Ectodermal cell (in vitro differentiated cells): ENCODE measurements around the gene PEAK3. TPM values are rescaled to one million over a fixed set of nuclear protein-coding genes. Genes with fewer than 3 reads are reported as not detected.

Experiments used
- H3K27ac ChIP-seq: 2 replicates; pipeline ENCODE4 v1.7.0; 2013; ENCODE audit warnings: mild to moderate bottlenecking, low read depth, low read length; ENCODE audit not compliant: insufficient read depth, poor library complexity, severe bottlenecking
- H3K27me3 ChIP-seq: 2 replicates; pipeline ENCODE4 v1.7.0; 2013; ENCODE audit warnings: mild to moderate bottlenecking, low read length; ENCODE audit not compliant: insufficient read depth, control insufficient read depth, poor library complexity, severe bottlenecking
- H3K36me3 ChIP-seq: one replicate; pipeline ENCODE4 v1.7.0; 2013; ENCODE audit warnings: low read length; ENCODE audit not compliant: control insufficient read depth, insufficient read depth
- H3K4me1 ChIP-seq: one replicate; pipeline ENCODE4 v1.7.0; 2013; ENCODE audit warnings: low read length; ENCODE audit not compliant: control insufficient read depth, insufficient read depth
- H3K4me3 ChIP-seq: 2 replicates; pipeline ENCODE4 v1.7.0; 2013; ENCODE audit warnings: low read depth, low read length, control low read depth; ENCODE audit not compliant: insufficient read depth
- H3K9me3 ChIP-seq: 2 replicates; pipeline ENCODE4 v1.7.0; 2013; ENCODE audit warnings: mild to moderate bottlenecking, low read length, moderate library complexity; ENCODE audit not compliant: control insufficient read depth
- WGBS, 2 experiments: methylation state at CpG; one replicate each; pipeline ENCODE4 v1.1.7; 2013; ENCODE audit warnings: missing lambda C conversion rate in 2 of 2; 5-methylcytosine and 5-hydroxymethylcytosine counted together
- polyA plus RNA-seq, 4 experiments: library from polyadenylated mRNA; stranded (reverse); fragments of 50-300 nt; gene quantifications; one replicate each; pipeline ENCODE4 v1.2.3, GENCODE V29; 2013

The PEAK3 gene, protein sequence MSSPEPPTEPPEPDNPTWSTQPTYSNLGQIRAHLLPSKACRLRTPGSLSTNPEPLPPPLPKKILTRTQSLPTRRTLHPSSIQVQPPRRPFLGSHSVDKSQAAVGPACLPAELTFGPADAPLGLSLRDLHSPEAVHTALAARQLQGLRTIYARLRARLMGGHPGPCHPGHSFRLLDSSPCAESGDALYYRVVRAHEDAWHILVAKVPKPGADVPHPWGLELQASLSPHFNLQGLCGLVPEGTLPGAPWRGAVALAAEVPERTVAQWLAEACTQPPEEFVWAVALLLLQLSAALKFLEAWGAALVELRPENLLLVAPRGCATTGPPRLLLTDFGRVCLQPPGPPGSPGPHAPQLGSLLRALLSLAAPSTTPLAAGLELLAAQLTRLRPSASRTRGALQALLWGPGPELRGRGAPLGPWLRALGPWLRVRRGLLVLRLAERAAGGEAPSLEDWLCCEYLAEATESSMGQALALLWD
- not detected for polyA plus RNA-seq (2013, experiment 1 of 4)
- not detected for polyA plus RNA-seq (2013, experiment 2 of 4)
- not detected for polyA plus RNA-seq (2013, experiment 3 of 4)
- not detected for polyA plus RNA-seq (2013, experiment 4 of 4)

DNA sequence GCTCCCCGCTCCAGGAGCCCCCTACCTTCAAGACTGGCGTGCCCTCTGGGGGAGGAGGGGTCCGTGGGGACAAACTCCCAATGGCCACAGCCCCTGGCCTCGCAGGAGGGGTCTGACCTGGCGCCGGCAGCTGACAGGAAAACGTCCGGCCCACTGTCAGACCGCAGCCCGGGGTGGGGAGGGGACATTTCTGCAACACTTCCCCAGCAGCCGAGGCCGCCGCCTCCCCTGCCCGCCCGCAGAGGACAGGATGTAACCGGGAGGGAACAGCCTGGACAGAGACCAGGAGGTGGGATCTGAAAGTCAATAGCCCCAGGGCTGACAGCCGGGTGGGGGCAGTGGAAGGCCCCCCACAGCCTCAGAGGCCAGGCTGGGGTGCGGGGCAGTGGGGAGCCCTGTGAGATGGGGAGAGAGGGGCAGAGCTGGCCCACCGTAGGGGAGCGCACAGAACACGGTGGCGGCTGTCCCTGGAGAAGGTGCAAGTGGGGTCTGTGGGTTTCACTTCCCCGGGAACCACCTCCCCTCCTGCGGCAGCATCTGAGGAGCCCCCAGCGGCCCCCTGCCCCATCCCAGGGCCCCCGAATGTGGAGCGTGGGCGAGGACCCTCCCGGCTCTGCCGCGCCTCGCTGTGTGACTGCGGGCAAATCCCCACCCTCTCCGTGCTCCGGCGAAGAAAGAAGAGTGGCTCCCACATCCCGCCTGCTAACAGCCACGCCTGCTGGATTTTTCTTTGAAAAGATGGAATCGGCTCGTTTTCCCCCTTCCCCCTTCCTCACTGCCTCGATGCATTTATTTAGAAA is at the start of gene PEAK3:
Gene PEAK3, minus strand, starts transcription at position 114 of the 800 bp plus-strand sequence. CDS start 1,244 bp downstream, outside the sequence.
- Histone ChIP-seq H3K27ac (no peak within 1 kb of the TSS), H3K36me3 (no peaks in the 10 kb centered on the region), H3K27me3 (peaks cover 44% of the 10 kb centered on the region), H3K4me3 (no peak within 1 kb of the TSS), H3K9me3 (no peaks in the 10 kb centered on the region), H3K4me1 (peaks cover 10% of the 10 kb centered on the region)
- WGBS, 2 experiments: 5 to 8% methylated on average over 41 of the region's 41 CpGs

DNA sequence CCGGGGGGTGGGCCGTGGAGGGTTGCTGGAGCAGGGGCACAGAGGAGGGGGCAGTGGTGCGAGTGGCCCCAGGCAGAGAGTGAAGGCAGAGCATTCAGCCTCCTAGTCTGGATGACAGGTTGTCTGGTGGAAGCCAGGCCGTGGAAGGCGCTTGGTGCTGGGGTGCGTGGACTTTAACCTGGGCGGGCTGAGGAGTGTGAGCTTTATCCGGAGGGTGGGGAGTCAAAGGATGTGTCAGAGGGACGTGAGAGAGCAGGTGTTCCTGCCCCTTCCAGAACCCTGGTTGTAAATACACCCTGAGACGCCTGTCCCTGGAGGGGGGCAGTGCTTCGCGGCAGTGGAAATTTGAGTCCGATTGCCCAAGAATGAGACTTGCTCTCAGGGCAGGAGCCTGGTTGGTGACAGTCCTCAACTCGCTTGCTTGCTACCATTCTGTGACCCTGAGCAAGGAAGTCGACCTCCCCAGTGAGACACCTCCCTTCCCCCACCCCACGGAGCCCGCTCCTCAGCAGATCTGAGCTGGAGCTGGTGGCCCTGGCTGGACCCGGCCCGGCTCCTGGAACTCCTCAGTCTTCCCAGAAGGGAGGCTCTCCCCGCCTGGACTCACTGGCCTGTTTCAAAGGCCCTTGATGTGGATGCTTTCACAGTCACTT is 48.8 kb upstream of the PEAK3 start:
- peak overlapping the region; percentile 32 for H3K27ac ChIP-seq
- H3K9me3 ChIP-seq: no peaks in the 10 kb centered on the region
- H3K4me3 ChIP-seq: no peak overlapping the region
- H3K27me3 ChIP-seq: no peaks in the 10 kb centered on the region
- H3K4me1 ChIP-seq: peaks cover 20% of the 10 kb centered on the region
- H3K36me3 ChIP-seq: no peaks in the 10 kb centered on the region
- WGBS, 2 experiments: 70 to 74% methylated on average over 20 of the region's 20 CpGs

DNA sequence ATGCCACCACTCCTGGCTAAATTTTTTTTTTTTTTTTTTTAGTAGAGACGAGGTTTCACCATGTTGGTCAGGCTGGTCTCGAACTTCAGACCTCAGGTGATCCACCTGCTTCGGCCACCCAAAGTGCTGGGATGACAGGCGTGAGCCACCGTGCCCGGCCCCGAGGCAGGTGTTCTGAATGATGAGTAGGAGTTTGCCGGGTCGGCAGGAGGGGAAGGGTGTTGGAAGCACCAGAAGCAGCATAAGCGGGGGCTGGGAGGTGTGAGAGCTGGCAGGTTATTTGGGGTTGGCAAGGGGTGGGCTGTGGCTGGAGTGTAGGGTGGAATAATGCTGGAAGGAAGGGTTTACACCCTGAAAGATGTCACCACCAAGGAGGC is 48.3 kb upstream of the PEAK3 start:
- Histone ChIP-seq H3K36me3 (no peaks in the 10 kb centered on the region), H3K9me3 (no peaks in the 10 kb centered on the region), H3K4me3 (no peak overlapping the region), H3K4me1 (peaks cover 20% of the 10 kb centered on the region), H3K27ac (no peak overlapping the region), H3K27me3 (no peaks in the 10 kb centered on the region)
- WGBS, 2 experiments: 85 to 89% methylated on average over 10 of the region's 10 CpGs

DNA sequence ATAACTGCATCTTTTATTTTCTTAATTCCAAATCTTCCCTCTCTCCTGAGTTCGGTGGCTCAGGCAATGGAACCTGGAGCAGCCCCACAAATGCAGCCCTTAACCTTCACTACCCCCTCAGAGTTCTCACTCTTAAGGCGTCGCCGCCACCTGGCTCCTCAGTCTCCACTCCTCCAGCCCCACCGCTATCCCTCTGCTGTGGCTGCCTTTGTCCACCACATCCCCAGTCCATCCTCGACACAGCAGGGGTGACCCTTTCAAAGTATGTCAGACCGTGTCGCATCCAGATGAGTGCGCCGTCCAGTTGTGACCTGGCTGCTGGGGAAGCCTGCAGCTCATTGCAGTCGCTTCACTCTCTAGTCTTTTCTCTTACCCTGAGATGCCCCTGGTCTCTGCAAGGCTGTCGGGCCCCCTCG is 47.5 kb upstream of the PEAK3 start:
- Histone ChIP-seq H3K36me3 (no peaks in the 10 kb centered on the region), H3K9me3 (no peaks in the 10 kb centered on the region), H3K27me3 (no peaks in the 10 kb centered on the region), H3K27ac (peak overlapping the region; percentile 32), H3K4me3 (peak overlapping the region; percentile 97), H3K4me1 (peaks cover 20% of the 10 kb centered on the region)
- WGBS, 2 experiments: 45 to 46% methylated on average over 13 of the region's 13 CpGs

DNA sequence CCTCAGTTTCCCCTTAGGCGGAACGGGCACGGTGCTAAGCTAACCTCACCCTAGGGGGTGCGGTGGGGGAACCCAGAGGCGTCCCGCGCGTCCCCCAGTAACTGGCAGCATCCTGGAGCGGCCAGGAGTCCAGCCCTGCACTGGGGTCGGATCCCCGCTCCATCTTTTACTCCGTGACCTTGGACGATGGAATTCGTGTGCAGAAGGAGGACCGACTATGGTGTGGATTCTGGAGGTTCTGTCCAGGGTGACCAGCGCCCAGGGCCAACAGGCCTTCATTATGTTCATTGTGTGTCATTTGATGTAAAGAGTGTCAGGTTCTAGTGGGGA is 47.1 kb upstream of the PEAK3 start:
- no peaks in the 10 kb centered on the region for H3K36me3 ChIP-seq
- no peaks in the 10 kb centered on the region for H3K9me3 ChIP-seq
- peaks cover 20% of the 10 kb centered on the region for H3K4me1 ChIP-seq
- peak overlapping the region; percentile 76 for H3K27ac ChIP-seq
- no peaks in the 10 kb centered on the region for H3K27me3 ChIP-seq
- H3K4me3 ChIP-seq: peak overlapping the region; percentile 97
- 9 to 10% methylated on average over 16 of the region's 16 CpGs for WGBS, 2 experiments

DNA sequence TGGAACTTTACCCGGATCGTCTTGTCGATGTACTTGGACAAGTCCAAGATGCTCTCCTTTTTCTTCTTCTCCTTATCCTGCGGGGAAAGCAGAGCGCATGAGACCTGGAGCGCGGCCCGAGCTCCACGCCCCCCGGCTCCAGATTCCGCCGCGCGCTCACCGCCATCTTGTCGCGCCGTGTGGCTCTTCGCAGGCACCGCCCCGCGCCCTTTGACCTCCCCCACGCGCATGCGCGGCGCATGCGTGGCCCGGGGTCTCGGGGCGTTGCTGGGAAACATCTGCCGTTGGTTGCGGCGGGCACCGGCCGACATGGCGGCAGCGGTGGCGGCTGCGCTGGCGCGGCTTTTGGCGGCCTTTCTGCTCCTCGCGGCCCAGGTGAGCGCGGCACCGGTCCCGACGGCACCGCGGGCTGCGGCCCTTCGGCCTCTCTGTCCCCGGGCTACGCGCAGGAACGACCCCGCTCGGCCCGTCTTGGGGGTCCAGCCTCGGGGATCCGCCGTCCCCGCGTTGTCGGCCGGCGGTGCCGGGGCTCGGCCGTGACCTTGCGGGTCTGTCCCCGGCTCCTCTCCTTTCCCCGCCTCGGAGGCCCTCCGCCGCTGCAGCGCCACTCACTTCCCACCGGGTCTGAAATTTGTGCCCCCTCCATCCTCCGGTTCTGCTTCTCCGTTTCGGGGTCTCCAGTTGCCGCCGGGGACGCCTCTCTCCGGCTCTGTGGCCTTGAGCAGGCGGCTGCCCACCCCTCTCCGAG is 46.6 kb upstream of the PEAK3 start, which contains the start of the genes LSM7 and SPPL2B:
Gene LSM7, minus strand, starts transcription at position 186 of the 748 bp plus-strand sequence. Its CDS starts 20 bp downstream, at position 166.
Gene SPPL2B, plus strand, starts transcription at position 284 of the 748 bp plus-strand sequence. Its CDS starts 26 bp downstream, at position 310.
- WGBS, 2 experiments: 0% methylated on average over 89 of the region's 89 CpGs
- peak within 1 kb of the TSS; percentile 76 for H3K27ac ChIP-seq
- H3K4me1 ChIP-seq: peaks cover 20% of the 10 kb centered on the region
- H3K4me3 ChIP-seq: peak within 1 kb of the TSS; percentile 97
- H3K27me3 ChIP-seq: no peaks in the 10 kb centered on the region
- no peaks in the 10 kb centered on the region for H3K9me3 ChIP-seq
- no peaks in the 10 kb centered on the region for H3K36me3 ChIP-seq

DNA sequence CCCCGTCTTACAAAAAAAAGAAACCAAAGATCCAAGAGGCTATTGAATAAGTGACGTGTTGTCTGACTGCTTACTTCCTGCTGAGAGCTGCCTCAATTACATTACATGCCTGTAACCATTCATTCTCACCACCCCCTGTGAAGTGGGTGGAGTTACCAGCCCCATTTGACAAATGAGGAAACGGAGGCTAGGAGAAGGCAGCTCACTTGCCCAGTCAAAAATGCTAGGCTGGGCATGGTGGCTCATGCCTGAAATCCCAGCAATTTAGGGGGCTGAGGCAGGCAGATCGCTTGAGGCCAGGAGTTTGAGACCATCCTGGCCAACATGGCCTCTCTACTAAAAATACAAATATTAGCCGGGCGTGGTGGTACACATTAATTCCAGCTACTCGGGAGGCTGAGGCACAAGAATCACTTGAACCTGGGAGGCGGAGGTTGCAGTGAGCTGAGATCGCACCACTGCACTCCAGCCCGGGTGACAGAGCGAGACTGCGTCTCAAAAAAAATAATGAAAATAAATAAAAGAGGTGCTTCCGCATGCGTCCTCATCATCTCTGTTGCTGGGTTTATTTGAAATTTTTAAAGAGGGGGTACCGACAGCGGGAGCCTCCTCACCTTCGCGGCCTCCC is 45.9 kb upstream of the PEAK3 start:
- Histone ChIP-seq H3K27ac (peak overlapping the region; percentile 61), H3K9me3 (no peaks in the 10 kb centered on the region), H3K36me3 (no peaks in the 10 kb centered on the region), H3K4me1 (peaks cover 20% of the 10 kb centered on the region), H3K4me3 (peak overlapping the region; percentile 97), H3K27me3 (no peaks in the 10 kb centered on the region)
- WGBS, 2 experiments: 1 to 3% methylated on average over 18 of the region's 18 CpGs

DNA sequence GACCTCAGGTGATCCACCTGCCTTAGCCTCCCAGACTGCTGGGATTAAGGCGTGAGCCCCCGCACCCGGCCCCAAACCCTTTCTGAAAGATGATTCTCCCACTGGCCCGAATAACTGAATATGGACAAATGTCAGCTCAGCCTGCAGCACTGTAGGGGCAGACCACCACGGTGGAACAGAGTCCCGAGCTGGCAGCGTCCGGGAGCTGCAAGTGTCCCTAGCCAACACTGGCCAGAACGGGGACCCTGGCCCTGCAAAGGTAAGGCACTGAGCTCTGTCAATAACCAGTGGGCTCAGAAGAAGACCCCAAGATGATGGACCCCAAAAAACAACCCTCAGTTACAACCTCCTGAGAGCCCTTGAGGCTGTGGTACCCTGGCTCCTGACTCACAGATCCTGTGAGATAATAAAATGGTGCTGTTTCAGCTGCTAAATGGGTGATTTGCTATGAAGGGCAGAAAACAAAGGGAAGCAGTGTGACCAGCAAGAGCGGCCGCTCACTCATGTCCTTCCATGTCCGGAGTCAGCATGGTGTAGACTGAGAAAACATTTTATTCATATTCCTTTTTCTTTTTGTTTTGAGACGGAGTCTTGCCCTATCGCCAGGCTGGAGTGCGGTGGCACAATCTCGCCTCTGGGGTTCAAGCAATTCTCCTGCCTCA is 44.9 kb upstream of the PEAK3 start:
- Histone ChIP-seq H3K4me3 (no peak overlapping the region), H3K36me3 (no peaks in the 10 kb centered on the region), H3K27me3 (no peaks in the 10 kb centered on the region), H3K9me3 (no peaks in the 10 kb centered on the region), H3K4me1 (peaks cover 20% of the 10 kb centered on the region), H3K27ac (no peak overlapping the region)
- 91 to 93% methylated on average over 16 of the region's 16 CpGs for WGBS, 2 experiments
